IMR-90 (cell line): ENCODE measurements around the gene TARDBP. TPM values are rescaled to one million over a fixed set of nuclear protein-coding genes. Genes with fewer than 3 reads are reported as not detected.

ENCODE experiments used
- ATAC-seq: fragments of 200-7000 bp; cut with Tn5 transposase; 2 replicates; pipeline ENCODE4 v1.9.1; 2020; ENCODE audit warnings: low read depth, mild to moderate bottlenecking, moderate library complexity
- BruUV-seq: library from RNA; stranded (reverse); fragments of 400-500 nt; replicated peaks from 2 replicates; lab custom pipeline; 2021; lab: Mats Ljungman, UMichigan
- CTCF ChIA-PET: fragments of 300-600 bp; formaldehyde crosslinking; extraction: SDS; loops from one replicate; lab custom pipeline; 2021; ENCODE audit warnings: antibody characterized with exemption; lab: Yijun Ruan, JAX
- POLR2A ChIA-PET: fragments of 300-600 bp; sonication (Branson Sonifier 250); formaldehyde crosslinking; loops from one replicate; lab custom pipeline; 2022; ENCODE audit warnings: antibody characterized with exemption; ENCODE audit not compliant: unreplicated experiment; lab: Charles Lee
- DNase-seq: peaks from one replicate; pipeline ENCODE4 v3.0.0; 2013
- H2AFZ ChIP-seq: replicated peaks from 2 replicates; pipeline ENCODE3; 2013; ENCODE audit warnings: low read length, mild to moderate bottlenecking; ENCODE audit not compliant: poor library complexity
- H2AK5ac ChIP-seq: 2 replicates; pipeline ENCODE4 v1.6.1; 2013; ENCODE audit warnings: low read depth, low read length, inconsistent platforms
- H2AK9ac ChIP-seq: replicated peaks from 2 replicates; pipeline ENCODE3; 2013; ENCODE audit warnings: mild to moderate bottlenecking, low read depth, low read length, moderate library complexity; ENCODE audit not compliant: poor library complexity
- H2BK120ac ChIP-seq: 2 replicates; pipeline ENCODE4 v1.6.1; 2013; ENCODE audit warnings: low read depth, low read length, inconsistent platforms
- H2BK15ac ChIP-seq: 3 replicates; pipeline ENCODE4 v1.6.1; 2013; ENCODE audit warnings: low read depth, low read length, inconsistent platforms
- H2BK20ac ChIP-seq: 2 replicates; pipeline ENCODE4 v1.6.1; 2013; ENCODE audit warnings: low read depth, mild to moderate bottlenecking, inconsistent platforms, low read length, moderate library complexity
- H2BK5ac ChIP-seq: 2 replicates; pipeline ENCODE4 v1.6.1; 2013; ENCODE audit warnings: mild to moderate bottlenecking, low read depth, low read length, inconsistent platforms; ENCODE audit not compliant: poor library complexity, severe bottlenecking
- H3K14ac ChIP-seq: replicated peaks from 2 replicates; pipeline ENCODE4 v1.6.1; 2013; ENCODE audit warnings: low read depth, low read length, inconsistent platforms
- H3K18ac ChIP-seq: 2 replicates; pipeline ENCODE4 v1.6.1; 2013; ENCODE audit warnings: low read depth, low read length, control low read depth
- H3K23ac ChIP-seq: 2 replicates; pipeline ENCODE4 v1.6.1; 2013; ENCODE audit warnings: low read depth, low read length, inconsistent platforms
- H3K27ac ChIP-seq: 2 replicates; pipeline ENCODE4 v1.5.1; 2013; ENCODE audit warnings: mild to moderate bottlenecking, control low read depth, low read length; ENCODE audit not compliant: insufficient read depth
- H3K27me3 ChIP-seq: 2 replicates; pipeline ENCODE4 v1.6.1; 2013; ENCODE audit warnings: low read length; ENCODE audit not compliant: control insufficient read depth, insufficient read depth
- H3K36me3 ChIP-seq: 2 replicates; pipeline ENCODE4 v1.6.1; 2013; ENCODE audit warnings: low read length, mixed read lengths; ENCODE audit not compliant: control insufficient read depth, insufficient read depth
- H3K4ac ChIP-seq: 2 replicates; pipeline ENCODE4 v1.6.1; 2013; ENCODE audit warnings: low read depth, low read length, inconsistent platforms
- H3K4me1 ChIP-seq: 2 replicates; pipeline ENCODE4 v1.6.1; 2013; ENCODE audit warnings: low read length, mixed read lengths; ENCODE audit not compliant: control insufficient read depth, insufficient read depth
- H3K4me2 ChIP-seq: 2 replicates; pipeline ENCODE4 v1.6.1; 2013; ENCODE audit warnings: low read depth, mild to moderate bottlenecking, control low read depth, low read length, moderate library complexity
- H3K4me3 ChIP-seq: 2 replicates; pipeline ENCODE4 v1.5.1; 2013; ENCODE audit warnings: low read depth, mild to moderate bottlenecking, control low read depth, low read length, moderate library complexity; ENCODE audit not compliant: insufficient read depth
- H3K56ac ChIP-seq: 2 replicates; pipeline ENCODE4 v1.6.1; 2013; ENCODE audit warnings: low read length, inconsistent platforms; ENCODE audit not compliant: insufficient read depth; ENCODE audit errors: extremely low read depth
- H3K79me1 ChIP-seq, 2 experiments: 2 replicates each; pipeline ENCODE4 v1.6.1; 2013; ENCODE audit warnings: low read length in 2 of 2, inconsistent platforms in 1 of 2, low read depth in 1 of 2
- H3K9ac ChIP-seq: 2 replicates; pipeline ENCODE4 v1.6.1; 2013; ENCODE audit warnings: low read depth, low read length, control low read depth
- H3K9me1 ChIP-seq: 2 replicates; pipeline ENCODE4 v1.6.1; 2013; ENCODE audit warnings: low read length, inconsistent platforms; ENCODE audit not compliant: insufficient read depth
- H3K9me3 ChIP-seq: 2 replicates; pipeline ENCODE4 v1.6.1; 2013; ENCODE audit warnings: low read length; ENCODE audit not compliant: control insufficient read depth, insufficient read depth
- H4K20me1 ChIP-seq: 2 replicates; pipeline ENCODE4 v1.6.1; 2013; ENCODE audit warnings: low read length, inconsistent platforms; ENCODE audit not compliant: insufficient read depth
- H4K5ac ChIP-seq: 2 replicates; pipeline ENCODE4 v1.6.1; 2013; ENCODE audit warnings: mild to moderate bottlenecking, low read depth, low read length, control low read depth
- H4K8ac ChIP-seq, 2 experiments: 2 replicates each; pipeline ENCODE4 v1.6.1; 2013; ENCODE audit warnings: low read depth in 2 of 2, low read length in 2 of 2, control low read depth in 1 of 2, inconsistent platforms in 1 of 2
- H4K91ac ChIP-seq: 2 replicates; pipeline ENCODE4 v1.6.1; 2013; ENCODE audit warnings: low read depth, low read length, inconsistent platforms; ENCODE audit not compliant: insufficient read depth
- BHLHE40 ChIP-seq: fragments of 150-350 bp; IDR thresholded peaks from 2 replicates; pipeline ENCODE4 v1.6.1; 2016; ENCODE audit warnings: mild to moderate bottlenecking, low read depth, low read length
- CHD1 ChIP-seq: IDR thresholded peaks from 2 replicates; pipeline ENCODE4 v1.6.1; 2012; ENCODE audit warnings: low read depth, low read length, improper control_type of control experiment
- MXI1 ChIP-seq: IDR thresholded peaks from 2 replicates; pipeline ENCODE4 v1.6.1; 2012; ENCODE audit warnings: low read depth, mild to moderate bottlenecking, low read length, moderate library complexity, borderline replicate concordance
- RFX5 ChIP-seq: IDR thresholded peaks from 2 replicates; pipeline ENCODE4 v1.8.0; 2012; ENCODE audit warnings: low read depth, mild to moderate bottlenecking, low read length, moderate library complexity
- WGBS, 2 experiments: methylation state at CpG; one replicate each; pipeline versions ENCODE4 v1.1.5 to v1.1.7; 2013; ENCODE audit warnings: missing lambda C conversion rate in 2 of 2; ENCODE audit not compliant: insufficient read length in 1 of 2; ENCODE audit errors: extremely low coverage in 2 of 2; 5-methylcytosine and 5-hydroxymethylcytosine counted together
- dilution Hi-C: fragments of 300-500 bp; cut with HindIII; formaldehyde crosslinking; loops from one replicate; pipeline ENCODE4 v1.14.3; 2018; ENCODE audit warnings: low sequenced_read_pairs; ENCODE audit not compliant: unreplicated experiment
- in situ Hi-C: fragments of 300-500 bp; cut with MboI; formaldehyde crosslinking; loops from 3 replicates; pipeline ENCODE4 v1.14.3; 2019; ENCODE audit warnings: low sequenced_read_pairs, inconsistent platforms, mixed read lengths
- intact Hi-C: fragments of 100-400 bp; cut with micrococcal nuclease; formaldehyde crosslinking; loops from 2 replicates; pipeline ENCODE4 v1.10.0; 2022
- polyA plus RNA-seq, 3 experiments: library from polyadenylated mRNA; depleted of rRNA; stranded (reverse); fragments of >200 nt; gene quantifications; 2 replicates each; pipeline ENCODE4 v1.2.3, GENCODE V29; 2012; ENCODE audit warnings: low replicate concordance in 1 of 3
- total RNA-seq: library from RNA; depleted of rRNA; stranded (reverse); fragments of >200 nt; gene quantifications from 2 replicates; pipeline ENCODE4 v1.2.3, GENCODE V29; 2012
- TF ChIP-seq, protein P1 (sequence below): conservative IDR thresholded peaks from 2 replicates; pipeline ENCODE4 v1.5.1; 2012; ENCODE audit warnings: mild to moderate bottlenecking, low read depth, low read length, improper control_type of control experiment

TARDBP gene
- total and polyA plus RNA-seq, 2 of the 4 experiments (the other 2 are of a cell fraction): 36.7 to 161 TPM

DNA sequence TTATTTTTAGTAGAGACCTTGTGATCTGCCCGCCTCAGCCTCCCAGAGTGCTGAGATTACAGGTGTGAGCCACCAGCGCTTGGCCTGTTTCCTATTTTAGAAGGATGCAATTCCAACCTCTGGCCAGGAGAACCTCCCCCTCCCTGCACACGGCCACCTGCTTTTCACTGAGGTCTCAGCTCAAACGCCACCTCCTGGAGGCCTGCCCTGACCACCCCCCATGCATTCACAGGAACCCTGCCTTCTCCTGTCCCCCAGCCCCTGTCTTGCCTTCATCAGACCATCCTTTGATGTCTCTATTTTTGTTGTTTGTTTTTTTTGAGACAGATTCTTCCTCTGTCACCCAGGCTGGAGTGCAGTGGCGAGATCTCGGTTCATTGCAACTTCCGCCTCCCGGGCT is 45.0 kb downstream of the TARDBP start:
- Histone ChIP-seq H3K36me3 (peaks cover 17% of the 10 kb centered on the region), H3K27ac (no peak overlapping the region), H3K9ac (no peak overlapping the region), H3K27me3 (no peaks in the 10 kb centered on the region), H2BK20ac (no peak overlapping the region), H2BK5ac (no peak overlapping the region), H3K9me3 (no peaks in the 10 kb centered on the region), H4K20me1 (peaks cover 24% of the 10 kb centered on the region), H3K18ac (no peak overlapping the region), H4K5ac (no peak overlapping the region), H3K79me1 (peaks cover 24 to 47% of the 10 kb centered on the region in 2 experiments), H3K4ac (no peak overlapping the region), H2AFZ (no peak overlapping the region), H3K23ac (no peak overlapping the region), H4K8ac (no peak overlapping the region), H2BK15ac (no peak overlapping the region), H3K9me1 (peaks cover 8% of the 10 kb centered on the region; the same call in 1 of the 2 replicates), H4K91ac (no peak overlapping the region), H2BK120ac (no peak overlapping the region), H3K4me3 (no peak overlapping the region), H3K4me1 (peaks cover 8% of the 10 kb centered on the region), H2AK9ac (no peak overlapping the region), H3K14ac (no peak overlapping the region), H2AK5ac (no peak overlapping the region), H3K56ac (no peak overlapping the region), H3K4me2 (no peak overlapping the region)
- intact Hi-C loops (no loop called here), in situ Hi-C loops (no loop called here), dilution Hi-C loops (no loop called here)
- ATAC-seq: no peak
- POLR2A ChIA-PET: no interaction called here
- CTCF ChIA-PET: interaction anchor here (1.4 kb wide), 1 partner anchor 20 kb away, joined by 5 read pairs; no protein-coding TSS in a partner anchor
- TF ChIP-seq RFX5: no peak
- no peak for TF ChIP-seq BHLHE40
- TF ChIP-seq, protein P1, sequence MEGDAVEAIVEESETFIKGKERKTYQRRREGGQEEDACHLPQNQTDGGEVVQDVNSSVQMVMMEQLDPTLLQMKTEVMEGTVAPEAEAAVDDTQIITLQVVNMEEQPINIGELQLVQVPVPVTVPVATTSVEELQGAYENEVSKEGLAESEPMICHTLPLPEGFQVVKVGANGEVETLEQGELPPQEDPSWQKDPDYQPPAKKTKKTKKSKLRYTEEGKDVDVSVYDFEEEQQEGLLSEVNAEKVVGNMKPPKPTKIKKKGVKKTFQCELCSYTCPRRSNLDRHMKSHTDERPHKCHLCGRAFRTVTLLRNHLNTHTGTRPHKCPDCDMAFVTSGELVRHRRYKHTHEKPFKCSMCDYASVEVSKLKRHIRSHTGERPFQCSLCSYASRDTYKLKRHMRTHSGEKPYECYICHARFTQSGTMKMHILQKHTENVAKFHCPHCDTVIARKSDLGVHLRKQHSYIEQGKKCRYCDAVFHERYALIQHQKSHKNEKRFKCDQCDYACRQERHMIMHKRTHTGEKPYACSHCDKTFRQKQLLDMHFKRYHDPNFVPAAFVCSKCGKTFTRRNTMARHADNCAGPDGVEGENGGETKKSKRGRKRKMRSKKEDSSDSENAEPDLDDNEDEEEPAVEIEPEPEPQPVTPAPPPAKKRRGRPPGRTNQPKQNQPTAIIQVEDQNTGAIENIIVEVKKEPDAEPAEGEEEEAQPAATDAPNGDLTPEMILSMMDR: no peak
- TF ChIP-seq MXI1: no peak
- no peak for TF ChIP-seq CHD1
- BruUV-seq: no TSS peak
- no CpG with 5 or more reads among the region's 8 CpGs for WGBS, 2 experiments
- DNase-seq: no peak
